ENCODE results near the gene POU6F1.

Gene POU6F1

GRCh38 chr12:51217968-51218606, at the start of gene POU6F1:
Gene POU6F1 (minus strand): TSS chr12:51218062. CDS start chr12:51206836, 11,226 bp downstream.
- peak; percentile 91 for ATAC-seq
- TF ChIP-seq OSR1 (CRISPR knock-in tag; IDR thresholded peaks at IDR 0.05): no peak
- TF ChIP-seq BACH2 (CRISPR knock-in tag; IDR thresholded peaks at IDR 0.05; ENCODE audit: borderline replicate concordance): no peak
- TF ChIP-seq ZFP3 (CRISPR knock-in tag; IDR thresholded peaks at IDR 0.05): 0 out of 2 replicates have a peak, but pooled peaks have one; percentile 40
- TF ChIP-seq ZFP30 (CRISPR knock-in tag; IDR thresholded peaks at IDR 0.05): no peak

GRCh38 chr12:51265024-51265423, 47.2 kb upstream of the POU6F1 start:
- ATAC-seq: no peak
- no peak for TF ChIP-seq ZC3H10 (CRISPR knock-in tag; IDR thresholded peaks at IDR 0.05)
- no peak for TF ChIP-seq CSDC2 (CRISPR knock-in tag; IDR thresholded peaks at IDR 0.05)
- no peak for TF ChIP-seq OSR1 (CRISPR knock-in tag; IDR thresholded peaks at IDR 0.05)
- no peak for TF ChIP-seq ISL1 (CRISPR knock-in tag; IDR thresholded peaks at IDR 0.05)
- no peak for TF ChIP-seq TOX (CRISPR knock-in tag; IDR thresholded peaks at IDR 0.05; ENCODE audit: borderline replicate concordance)
- no peak for TF ChIP-seq BACH2 (CRISPR knock-in tag; IDR thresholded peaks at IDR 0.05; ENCODE audit: borderline replicate concordance)
- no peak for TF ChIP-seq SNAI2 (CRISPR knock-in tag; IDR thresholded peaks at IDR 0.05)
- TF ChIP-seq GLIS3 (CRISPR knock-in tag; IDR thresholded peaks at IDR 0.05): no peak
- no peak for TF ChIP-seq CREB5 (CRISPR knock-in tag; IDR thresholded peaks at IDR 0.05; ENCODE audit: low read depth)
- TF ChIP-seq ARNTL (CRISPR knock-in tag; IDR thresholded peaks at IDR 0.05; ENCODE audit: borderline replicate concordance, low read depth): no peak
- TF ChIP-seq POU6F1 (CRISPR knock-in tag; IDR thresholded peaks at IDR 0.05; ENCODE audit: borderline replicate concordance, low read depth): no peak
- no peak for TF ChIP-seq CSRNP3 (CRISPR knock-in tag; IDR thresholded peaks at IDR 0.05)
- TF ChIP-seq PATZ1 (CRISPR knock-in tag; IDR thresholded peaks at IDR 0.05; ENCODE audit: borderline replicate concordance): no peak
- TF ChIP-seq ZNF565 (CRISPR knock-in tag; conservative IDR thresholded peaks at IDR 0.05; ENCODE audit: low read depth): no peak
- no peak for TF ChIP-seq PPARA (CRISPR knock-in tag; IDR thresholded peaks at IDR 0.05; ENCODE audit: borderline replicate concordance)
- no peak for TF ChIP-seq ZFP30 (CRISPR knock-in tag; IDR thresholded peaks at IDR 0.05)
- no peak for TF ChIP-seq ZNF70 (CRISPR knock-in tag; IDR thresholded peaks at IDR 0.05)
- no peak for TF ChIP-seq ESRRG (CRISPR knock-in tag; IDR thresholded peaks at IDR 0.05)
- TF ChIP-seq ZFP3 (CRISPR knock-in tag; IDR thresholded peaks at IDR 0.05): no peak

GRCh38 chr12:51264297-51264696, 46.4 kb upstream of the POU6F1 start:
- no peak for ATAC-seq
- TF ChIP-seq SNAI2 (CRISPR knock-in tag; IDR thresholded peaks at IDR 0.05) (no peak), POU6F1 (CRISPR knock-in tag; IDR thresholded peaks at IDR 0.05; ENCODE audit: borderline replicate concordance, low read depth) (no peak), ISL1 (CRISPR knock-in tag; IDR thresholded peaks at IDR 0.05) (no peak), ZNF565 (CRISPR knock-in tag; conservative IDR thresholded peaks at IDR 0.05; ENCODE audit: low read depth) (no peak), BACH2 (CRISPR knock-in tag; IDR thresholded peaks at IDR 0.05; ENCODE audit: borderline replicate concordance) (no peak), TOX (CRISPR knock-in tag; IDR thresholded peaks at IDR 0.05; ENCODE audit: borderline replicate concordance) (no peak), CSRNP3 (CRISPR knock-in tag; IDR thresholded peaks at IDR 0.05) (no peak), ZNF8 (CRISPR knock-in tag; IDR thresholded peaks at IDR 0.05) (no peak), CREB5 (CRISPR knock-in tag; IDR thresholded peaks at IDR 0.05; ENCODE audit: low read depth) (no peak), ZFP30 (CRISPR knock-in tag; IDR thresholded peaks at IDR 0.05) (no peak), ESRRG (CRISPR knock-in tag; IDR thresholded peaks at IDR 0.05) (no peak), GLIS3 (CRISPR knock-in tag; IDR thresholded peaks at IDR 0.05) (no peak), ZNF70 (CRISPR knock-in tag; IDR thresholded peaks at IDR 0.05) (no peak), TSHZ2 (CRISPR knock-in tag; IDR thresholded peaks at IDR 0.05) (no peak), ZFP3 (CRISPR knock-in tag; IDR thresholded peaks at IDR 0.05) (no peak), PPARA (CRISPR knock-in tag; IDR thresholded peaks at IDR 0.05; ENCODE audit: borderline replicate concordance) (no peak)
